H1 (cell line): Measurements from ENCODE around the gene CHRM1. TPM values are rescaled to one million over a fixed set of nuclear protein-coding genes. Genes with fewer than 3 reads are reported as not detected.

ENCODE experiments used
- ASH2L ChIP-seq: fragments of 200-600, 300-600 bp; sonication (generic); IDR thresholded peaks from one replicate; pipeline ENCODE4 v1.7.1; 2017; ENCODE audit warnings: low read length
- BCL11A ChIP-seq, 2 experiments: IDR thresholded peaks; one replicate each; pipeline ENCODE4 v1.6.1; 2011; ENCODE audit warnings: low read depth in 2 of 2, low read length in 2 of 2, mild to moderate bottlenecking in 2 of 2
- BRCA1 ChIP-seq: IDR thresholded peaks from 2 replicates; pipeline ENCODE4 v1.6.1; 2012; ENCODE audit warnings: low read depth, low read length, improper control_type of control experiment
- CBX8 ChIP-seq: fragments of 300-800, 300-1000 bp; sonication (generic); IDR thresholded peaks from 2 replicates; pipeline ENCODE4 v1.7.1; 2016; ENCODE audit warnings: low read depth, low read length, borderline replicate concordance
- CEBPB ChIP-seq: IDR thresholded peaks from 2 replicates; pipeline ENCODE4 v1.6.1; 2012; ENCODE audit warnings: low read depth, low read length
- EZH2 ChIP-seq: fragments of 200-600 bp; sonication (generic); IDR thresholded peaks from 2 replicates; pipeline ENCODE4 v1.7.1; 2012; ENCODE audit warnings: low read depth, mild to moderate bottlenecking, moderate library complexity, low read length, inconsistent platforms; ENCODE audit not compliant: severe bottlenecking
- HDAC6 ChIP-seq: IDR thresholded peaks from one replicate; pipeline ENCODE4 v1.7.1; 2012; ENCODE audit warnings: low read depth, mild to moderate bottlenecking, inconsistent platforms, low read length, moderate library complexity
- JUND ChIP-seq: IDR thresholded peaks from 2 replicates; pipeline ENCODE4 v1.6.1; 2011; ENCODE audit warnings: mild to moderate bottlenecking, improper control_type of control experiment, low read length
- KDM4A ChIP-seq: IDR thresholded peaks from one replicate; pipeline ENCODE4 v1.7.1; 2012; ENCODE audit warnings: low read depth, mild to moderate bottlenecking, moderate library complexity, low read length, inconsistent platforms; ENCODE audit not compliant: severe bottlenecking
- MAFK ChIP-seq: IDR thresholded peaks from 2 replicates; pipeline ENCODE4 v1.6.1; 2012; ENCODE audit warnings: low read depth, mild to moderate bottlenecking, improper control_type of control experiment, low read length
- POU5F1 ChIP-seq: IDR thresholded peaks from 2 replicates; pipeline ENCODE4 v1.6.1; 2011; ENCODE audit warnings: low read depth, mild to moderate bottlenecking, low read length, moderate library complexity
- SAP30 ChIP-seq: fragments of 300-600 bp; sonication (generic); IDR thresholded peaks from 2 replicates; pipeline ENCODE4 v1.7.1; 2012; ENCODE audit warnings: low read length, moderate library complexity, mild to moderate bottlenecking, inconsistent platforms; ENCODE audit not compliant: insufficient read depth, insufficient replicate concordance
- SP1 ChIP-seq: IDR thresholded peaks from 2 replicates; pipeline ENCODE4 v1.6.1; 2011; ENCODE audit warnings: low read depth, low read length
- TAF7 ChIP-seq: optimal IDR thresholded peaks from 2 replicates; pipeline ENCODE3; 2011; ENCODE audit warnings: low read depth, mild to moderate bottlenecking, inconsistent platforms, low read length, moderate library complexity, borderline replicate concordance
- YY1 ChIP-seq: IDR thresholded peaks from 2 replicates; pipeline ENCODE4 v1.6.1; 2011; ENCODE audit warnings: low read depth, mild to moderate bottlenecking, low read length
- ZNF274 ChIP-seq: IDR thresholded peaks from 2 replicates; pipeline ENCODE4 v1.7.0; 2012; ENCODE audit warnings: low read length, borderline replicate concordance; ENCODE audit errors: extremely low read depth
- polyA plus RNA-seq, 7 experiments: library from polyadenylated mRNA; depleted of rRNA in 3 of 7; stranded (reverse) in 5 of 7; unstranded in 2 of 7; fragments of >200 nt in 5 of 7; fragments of 200-250 nt in 2 of 7; gene quantifications; 1 replicate in 5 of 7; 2 replicates in 1 of 7; 4 replicates in 1 of 7; pipeline versions ENCODE4 v1.2.1 to v1.2.3, GENCODE V29; 2011 to 2013; ENCODE audit warnings: missing spikeins in 2 of 7, mixed read lengths in 2 of 7
- total RNA-seq: library from RNA; stranded (reverse); fragmentation: NEBNext Ultra II Directional; extraction: Animal tissue kit (Norgen Biotek cat#: 25700); gene quantifications from 2 replicates; pipeline ENCODE4 v1.2.1, GENCODE V29; 2021
- TF ChIP-seq, protein P1 (sequence below): IDR thresholded peaks from 2 replicates; pipeline ENCODE4 v1.6.1; 2011; ENCODE audit warnings: low read depth, mild to moderate bottlenecking, low read length; ENCODE audit not compliant: insufficient read depth

Gene CHRM1
- total and polyA plus RNA-seq, 2 of the 8 experiments (the other 6 are each of a cell fraction or from before 2014, with no cell fraction given), result 0.08 TPM; not detected in 1

DNA sequence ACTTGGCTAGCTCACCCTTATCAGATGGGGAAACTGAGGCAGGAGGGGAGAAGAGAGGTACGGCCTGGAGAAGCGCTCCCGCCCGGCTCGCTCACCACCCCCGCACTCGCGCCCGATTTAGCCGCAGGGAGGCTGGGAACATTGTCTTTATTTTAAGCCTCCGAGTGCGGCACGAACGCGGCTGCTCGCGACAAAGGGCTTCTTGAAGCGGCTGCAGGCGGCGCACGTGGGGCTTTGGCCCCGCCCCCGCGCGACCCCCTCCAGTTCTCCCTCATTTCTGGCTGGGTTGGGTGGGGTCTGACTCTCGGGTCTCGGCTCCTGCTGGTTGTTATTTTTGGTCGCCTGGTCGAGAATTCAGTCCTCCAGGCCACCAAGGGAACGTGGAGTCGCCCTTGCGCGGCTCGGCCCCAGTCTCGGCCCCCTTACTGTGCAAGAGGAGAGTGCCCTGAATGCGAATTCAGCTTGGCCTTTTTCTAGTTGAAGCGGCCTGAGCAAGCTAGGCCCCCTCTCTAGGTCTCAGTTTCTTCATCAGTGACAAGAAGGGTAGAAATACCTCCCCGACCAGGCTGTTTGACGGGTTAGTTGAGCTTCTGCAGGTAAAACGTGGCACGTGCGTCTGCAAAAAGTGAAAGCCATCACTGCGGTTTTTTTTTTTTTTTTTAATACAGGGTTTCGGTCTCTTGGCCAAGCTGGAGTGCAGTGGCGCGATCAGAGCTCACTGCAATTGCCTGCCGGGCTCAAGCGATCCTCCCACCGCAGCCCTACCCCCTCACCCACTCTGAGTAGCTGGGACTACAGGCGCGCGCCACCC, 2.6 kb upstream of the CHRM1 start (continued):
- TF ChIP-seq CEBPB (no peak), SP1 (no peak), ZNF274 (no peak), BCL11A (IDR thresholded peaks at IDR 0.05; ENCODE audit: low read depth in 2 of 2, low read length in 2 of 2) (no peak), JUND (no peak), CBX8 (no peak), HDAC6 (no peak), EZH2 (no peak), TAF7 (no peak), KDM4A (no peak), MAFK (no peak), YY1 (no peak), ASH2L (peak; percentile 33), POU5F1 (no peak), BRCA1 (no peak), SAP30 (no peak)
- TF ChIP-seq, protein P1, sequence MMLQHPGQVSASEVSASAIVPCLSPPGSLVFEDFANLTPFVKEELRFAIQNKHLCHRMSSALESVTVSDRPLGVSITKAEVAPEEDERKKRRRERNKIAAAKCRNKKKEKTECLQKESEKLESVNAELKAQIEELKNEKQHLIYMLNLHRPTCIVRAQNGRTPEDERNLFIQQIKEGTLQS, result 0 out of 2 replicates have a peak, but pooled peaks have one; percentile 2
